HepG2 (cell line): ENCODE results near the gene CCR9. TPM values are rescaled to one million over a fixed set of nuclear protein-coding genes. Genes with fewer than 3 reads are reported as not detected.

Source experiments
- ATAC-seq: fragments of 200-7000 bp; cut with Tn5 transposase; 3 replicates; pipeline ENCODE4 v1.9.1; 2020; ENCODE audit warnings: mild to moderate bottlenecking, moderate library complexity
- BruUV-seq: library from RNA; stranded (reverse); fragments of 400-500 nt; replicated peaks from 2 replicates; lab custom pipeline; 2021; lab: Mats Ljungman, UMichigan
- CTCF ChIA-PET: fragments of 300-600 bp; formaldehyde crosslinking; extraction: SDS; loops from one replicate; lab custom pipeline; 2021; ENCODE audit warnings: low total read pairs, inconsistent platforms, low intra/inter-chr PET ratio; lab: Yijun Ruan, JAX
- POLR2A ChIA-PET: fragments of 350-600 bp; sonication (Branson Sonifier 250); formaldehyde crosslinking; loops from one replicate; lab custom pipeline; 2020; ENCODE audit warnings: antibody characterized with exemption, inconsistent platforms; lab: Yijun Ruan, JAX
- DNase-seq: peaks from one replicate; pipeline ENCODE4 v3.0.0-alpha.2; 2015; ENCODE audit warnings: low spot score
- FAIRE-seq: peaks from 3 replicates; lab custom pipeline; 2011; peaks lifted over from hg19 to GRCh38; lab: Jason Lieb, UNC
- H2AFZ ChIP-seq: one replicate; pipeline ENCODE4 v1.6.1; 2011; ENCODE audit warnings: low read length, inconsistent platforms
- H3K27ac ChIP-seq: fragments of 300-600 bp; 3 replicates; pipeline ENCODE4 v1.8.0; 2011; ENCODE audit warnings: mixed run types, mild to moderate bottlenecking, mixed read lengths, low read length, inconsistent platforms; ENCODE audit not compliant: insufficient read depth; ENCODE audit errors: extremely low read length
- H3K27me3 ChIP-seq, 2 experiments: fragments of 200-600 bp in 1 of 2; 2 replicates in 1 of 2; 3 replicates in 1 of 2; pipeline versions ENCODE4 v1.6.0 to v1.8.0; 2011; ENCODE audit warnings: low read length in 2 of 2, mild to moderate bottlenecking in 2 of 2, moderate library complexity in 2 of 2, inconsistent platforms in 1 of 2; ENCODE audit not compliant: insufficient read depth in 2 of 2, control insufficient read depth in 1 of 2
- H3K36me3 ChIP-seq, 2 experiments: fragments of 200-600 bp in 1 of 2; replicated peaks in 1 of 2; 2 replicates in 1 of 2; 3 replicates in 1 of 2; pipeline versions ENCODE4 v1.5.1 to v1.8.0; 2011; ENCODE audit warnings: low read length in 2 of 2, inconsistent platforms in 1 of 2; ENCODE audit not compliant: insufficient read depth in 2 of 2, control insufficient read depth in 1 of 2
- H3K4me1 ChIP-seq: 2 replicates; pipeline ENCODE4 v1.5.1; 2012; ENCODE audit warnings: low read length, inconsistent platforms; ENCODE audit not compliant: insufficient read depth
- H3K4me2 ChIP-seq: 2 replicates; pipeline ENCODE4 v1.6.0; 2011; ENCODE audit warnings: low read depth, low read length, inconsistent platforms
- H3K4me3 ChIP-seq, 3 experiments: fragments of 200-600 bp in 1 of 3; sonication (generic), shearing (Covaris generic) in 1 of 3; replicated peaks in 1 of 3; 2 replicates each; pipeline ENCODE4 v1.5.1; 2011 to 2016; ENCODE audit warnings: low read length in 3 of 3, inconsistent platforms in 2 of 3, low read depth in 2 of 3, mild to moderate bottlenecking in 2 of 3, control low read depth in 1 of 3, mixed read lengths in 1 of 3; ENCODE audit not compliant: insufficient read depth in 1 of 3
- H3K79me2 ChIP-seq: one replicate; pipeline ENCODE4 v1.6.1; 2011; ENCODE audit warnings: low read length, inconsistent platforms; ENCODE audit not compliant: insufficient read depth
- H3K9ac ChIP-seq: 2 replicates; pipeline ENCODE4 v1.6.0; 2011; ENCODE audit warnings: mild to moderate bottlenecking, low read depth, low read length, inconsistent platforms; ENCODE audit not compliant: insufficient read depth
- H3K9me3 ChIP-seq: 2 replicates; pipeline ENCODE4 v1.5.1; 2012; ENCODE audit warnings: mild to moderate bottlenecking, low read length
- H4K20me1 ChIP-seq: 2 replicates; pipeline ENCODE4 v1.6.0; 2011; ENCODE audit warnings: inconsistent platforms, mild to moderate bottlenecking, low read length, moderate library complexity; ENCODE audit not compliant: insufficient read depth
- GABPB1 ChIP-seq: IDR thresholded peaks from 2 replicates; pipeline ENCODE4 v1.6.1; 2016; ENCODE audit warnings: mild to moderate bottlenecking, missing genetic modification reagents, moderate library complexity, missing compliant biosample characterization
- KLF16 ChIP-seq, 2 experiments: sonication (generic) in 1 of 2; formaldehyde crosslinking in 1 of 2; IDR thresholded peaks; 2 replicates each; pipeline versions ENCODE4 v1.6.1 to v1.8.0; 2016 to 2023; ENCODE audit warnings: missing genetic modification reagents in 2 of 2, missing compliant biosample characterization in 1 of 2
- MTA3 ChIP-seq: sonication (generic); formaldehyde crosslinking; IDR thresholded peaks from 2 replicates; pipeline ENCODE4 v1.4.0; 2020; ENCODE audit warnings: missing genetic modification reagents
- MYC ChIP-seq: sonication (generic); formaldehyde crosslinking; IDR thresholded peaks from 2 replicates; pipeline ENCODE4 v1.9.0; 2021; ENCODE audit warnings: missing genetic modification reagents, borderline replicate concordance
- SKI ChIP-seq: fragments of 450-650 bp; IDR thresholded peaks from one replicate; pipeline ENCODE4 v1.6.1; 2018; ENCODE audit warnings: mild to moderate bottlenecking; ENCODE audit not compliant: partially characterized antibody
- SRY ChIP-seq: sonication (generic); formaldehyde crosslinking; IDR thresholded peaks from 2 replicates; pipeline ENCODE4 v1.8.0; 2022; ENCODE audit warnings: mild to moderate bottlenecking, missing genetic modification reagents
- ZNF20 ChIP-seq: sonication (generic); formaldehyde crosslinking; IDR thresholded peaks from 2 replicates; pipeline ENCODE4 v1.4.0; 2020; ENCODE audit warnings: mild to moderate bottlenecking, moderate library complexity, missing genetic modification reagents
- ZNF33A ChIP-seq: sonication (generic); formaldehyde crosslinking; IDR thresholded peaks from 2 replicates; pipeline ENCODE4 v1.5.1; 2020; ENCODE audit warnings: missing genetic modification reagents, mild to moderate bottlenecking, moderate library complexity, borderline replicate concordance
- ZNF75D ChIP-seq: sonication (generic); formaldehyde crosslinking; IDR thresholded peaks from 2 replicates; pipeline ENCODE4 v1.8.1; 2023; ENCODE audit warnings: missing genetic modification reagents, mild to moderate bottlenecking, borderline replicate concordance
- ZNF841 ChIP-seq: sonication (generic); formaldehyde crosslinking; IDR thresholded peaks from 2 replicates; pipeline ENCODE4 v1.8.1; 2023; ENCODE audit warnings: missing genetic modification reagents, borderline replicate concordance
- ZSCAN12 ChIP-seq: sonication (generic); formaldehyde crosslinking; IDR thresholded peaks from 2 replicates; pipeline ENCODE4 v1.9.0; 2021; ENCODE audit warnings: mild to moderate bottlenecking, missing genetic modification reagents
- WGBS: methylation state at CpG from one replicate; pipeline ENCODE4 v1.1.6; 2017; ENCODE audit warnings: low lambda C conversion rate; 5-methylcytosine and 5-hydroxymethylcytosine counted together
- in situ Hi-C: cut with HindIII; loops from 2 replicates; pipeline ENCODE4 v1.10.0; 2017; ENCODE audit warnings: low pct_unique_long_range_greater_than_20kb; ENCODE audit not compliant: extremely low pct_ligation_motif_present
- intact Hi-C: fragments of 100-400 bp; cut with micrococcal nuclease; formaldehyde crosslinking; loops from one replicate; pipeline ENCODE4 v1.10.0; 2022; ENCODE audit not compliant: unreplicated experiment
- polyA plus RNA-seq, 8 experiments: library from polyadenylated mRNA; depleted of rRNA in 3 of 8; stranded (reverse) in 7 of 8; unstranded in 1 of 8; fragments of >200 nt; fragmentation: Illumina TruSeq in 4 of 8; extraction: Trizol in 4 of 8; gene quantifications; 2 replicates each; pipeline versions ENCODE4 v1.2.1 to v1.2.3, GENCODE V29; 2011 to 2016; ENCODE audit warnings: low read depth in 4 of 8, missing spikeins in 1 of 8, mixed read lengths in 1 of 8; ENCODE audit not compliant: insufficient read depth in 1 of 8
- total RNA-seq, 5 experiments: library from RNA; depleted of rRNA; stranded (reverse); fragments of >200 nt; fragmentation: Illumina TruSeq; extraction: Trizol; gene quantifications; 2 replicates each; pipeline ENCODE4 v1.2.3, GENCODE V29; 2016; ENCODE audit warnings: low read depth in 1 of 5
- TF ChIP-seq, protein P1 (sequence below): sonication (generic); formaldehyde crosslinking; IDR thresholded peaks from 2 replicates; pipeline ENCODE4 v1.5.0; 2020; ENCODE audit warnings: missing genetic modification reagents
- TF ChIP-seq, protein P2 (sequence below): sonication (generic); formaldehyde crosslinking; IDR thresholded peaks from one replicate; pipeline ENCODE4 v1.5.1; 2020; ENCODE audit warnings: mild to moderate bottlenecking, missing genetic modification reagents; ENCODE audit errors: not compliant biosample characterization

CCR9 gene
- total and polyA plus RNA-seq, 2 of the 13 experiments (the other 11 are each of a cell fraction or from before 2014, with no cell fraction given), result not detected

- no peak for TF ChIP-seq ZNF841
- TF ChIP-seq, all 625 proteins: peak for 0
Observed at GRCh38 chr3:45943207-45943846, 57.0 kb downstream of the CCR9 start, which contains the start of gene CXCR6 (continued).

- H3K4me1 ChIP-seq, result no peaks in the 10 kb centered on the region
- in situ Hi-C loops (no loop called here), intact Hi-C loops (no loop called here)
- H3K27ac ChIP-seq, result no peak overlapping the region
- no peak for FAIRE-seq
- ATAC-seq, result no peak
- ChIA-PET POLR2A (no interaction called here), CTCF (no interaction called here)
- no peak overlapping the region for H3K4me2 ChIP-seq
- no peaks in the 10 kb centered on the region for H4K20me1 ChIP-seq
- DNase-seq, result no peak
- BruUV-seq, result no TSS peak
- H3K9ac ChIP-seq, result no peak overlapping the region
- WGBS, result 97% methylated on average over 5 of the region's 5 CpGs
- H3K9me3 ChIP-seq, result no peaks in the 10 kb centered on the region
- H3K79me2 ChIP-seq, result no peaks in the 10 kb centered on the region
- H2AFZ ChIP-seq, result no peak overlapping the region
- H3K36me3 ChIP-seq, result peaks cover 18 to 51% of the 10 kb centered on the region in 2 experiments; a peak in 4 of 5 replicates
- no peak overlapping the region for H3K4me3 ChIP-seq
- no peaks in the 10 kb centered on the region for H3K27me3 ChIP-seq
- TF ChIP-seq, protein P1, sequence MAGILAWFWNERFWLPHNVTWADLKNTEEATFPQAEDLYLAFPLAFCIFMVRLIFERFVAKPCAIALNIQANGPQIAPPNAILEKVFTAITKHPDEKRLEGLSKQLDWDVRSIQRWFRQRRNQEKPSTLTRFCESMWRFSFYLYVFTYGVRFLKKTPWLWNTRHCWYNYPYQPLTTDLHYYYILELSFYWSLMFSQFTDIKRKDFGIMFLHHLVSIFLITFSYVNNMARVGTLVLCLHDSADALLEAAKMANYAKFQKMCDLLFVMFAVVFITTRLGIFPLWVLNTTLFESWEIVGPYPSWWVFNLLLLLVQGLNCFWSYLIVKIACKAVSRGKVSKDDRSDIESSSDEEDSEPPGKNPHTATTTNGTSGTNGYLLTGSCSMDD, result no peak
- TF ChIP-seq GABPB1 (CRISPR knock-in tag), result no peak
- TF ChIP-seq, protein P2, sequence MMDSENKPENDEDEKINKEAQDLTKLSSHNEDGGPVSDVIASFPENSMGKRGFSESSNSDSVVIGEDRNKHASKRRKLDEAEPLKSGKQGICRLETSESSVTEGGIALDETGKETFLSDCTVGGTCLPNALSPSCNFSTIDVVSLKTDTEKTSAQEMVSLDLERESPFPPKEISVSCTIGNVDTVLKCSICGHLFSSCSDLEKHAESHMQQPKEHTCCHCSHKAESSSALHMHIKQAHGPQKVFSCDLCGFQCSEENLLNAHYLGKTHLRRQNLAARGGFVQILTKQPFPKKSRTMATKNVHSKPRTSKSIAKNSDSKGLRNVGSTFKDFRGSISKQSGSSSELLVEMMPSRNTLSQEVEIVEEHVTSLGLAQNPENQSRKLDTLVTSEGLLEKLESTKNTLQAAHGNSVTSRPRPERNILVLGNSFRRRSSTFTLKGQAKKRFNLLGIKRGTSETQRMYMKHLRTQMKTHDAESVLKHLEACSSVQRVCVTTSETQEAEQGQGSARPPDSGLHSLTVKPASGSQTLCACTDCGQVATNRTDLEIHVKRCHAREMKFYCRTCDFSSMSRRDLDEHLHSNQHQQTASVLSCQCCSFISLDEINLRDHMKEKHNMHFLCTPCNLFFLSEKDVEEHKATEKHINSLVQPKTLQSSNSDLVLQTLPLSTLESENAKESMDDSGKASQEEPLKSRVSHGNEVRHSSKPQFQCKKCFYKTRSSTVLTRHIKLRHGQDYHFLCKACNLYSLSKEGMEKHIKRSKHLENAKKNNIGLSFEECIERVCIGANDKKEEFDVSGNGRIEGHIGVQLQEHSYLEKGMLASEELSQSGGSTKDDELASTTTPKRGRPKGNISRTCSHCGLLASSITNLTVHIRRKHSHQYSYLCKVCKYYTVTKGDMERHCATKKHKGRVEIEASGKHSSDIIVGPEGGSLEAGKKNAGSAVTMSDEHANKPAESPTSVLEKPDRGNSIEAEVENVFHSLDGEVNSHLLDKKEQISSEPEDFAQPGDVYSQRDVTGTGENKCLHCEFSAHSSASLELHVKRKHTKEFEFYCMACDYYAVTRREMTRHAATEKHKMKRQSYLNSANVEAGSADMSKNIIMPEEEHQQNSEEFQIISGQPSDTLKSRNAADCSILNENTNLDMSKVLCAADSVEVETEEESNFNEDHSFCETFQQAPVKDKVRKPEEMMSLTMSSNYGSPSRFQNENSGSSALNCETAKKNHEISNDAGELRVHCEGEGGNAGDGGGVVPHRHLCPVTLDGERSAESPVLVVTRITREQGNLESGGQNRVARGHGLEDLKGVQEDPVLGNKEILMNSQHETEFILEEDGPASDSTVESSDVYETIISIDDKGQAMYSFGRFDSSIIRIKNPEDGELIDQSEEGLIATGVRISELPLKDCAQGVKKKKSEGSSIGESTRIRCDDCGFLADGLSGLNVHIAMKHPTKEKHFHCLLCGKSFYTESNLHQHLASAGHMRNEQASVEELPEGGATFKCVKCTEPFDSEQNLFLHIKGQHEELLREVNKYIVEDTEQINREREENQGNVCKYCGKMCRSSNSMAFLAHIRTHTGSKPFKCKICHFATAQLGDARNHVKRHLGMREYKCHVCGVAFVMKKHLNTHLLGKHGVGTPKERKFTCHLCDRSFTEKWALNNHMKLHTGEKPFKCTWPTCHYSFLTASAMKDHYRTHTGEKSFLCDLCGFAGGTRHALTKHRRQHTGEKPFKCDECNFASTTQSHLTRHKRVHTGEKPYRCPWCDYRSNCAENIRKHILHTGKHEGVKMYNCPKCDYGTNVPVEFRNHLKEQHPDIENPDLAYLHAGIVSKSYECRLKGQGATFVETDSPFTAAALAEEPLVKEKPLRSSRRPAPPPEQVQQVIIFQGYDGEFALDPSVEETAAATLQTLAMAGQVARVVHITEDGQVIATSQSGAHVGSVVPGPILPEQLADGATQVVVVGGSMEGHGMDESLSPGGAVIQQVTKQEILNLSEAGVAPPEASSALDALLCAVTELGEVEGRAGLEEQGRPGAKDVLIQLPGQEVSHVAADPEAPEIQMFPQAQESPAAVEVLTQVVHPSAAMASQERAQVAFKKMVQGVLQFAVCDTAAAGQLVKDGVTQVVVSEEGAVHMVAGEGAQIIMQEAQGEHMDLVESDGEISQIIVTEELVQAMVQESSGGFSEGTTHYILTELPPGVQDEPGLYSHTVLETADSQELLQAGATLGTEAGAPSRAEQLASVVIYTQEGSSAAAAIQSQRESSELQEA (CRISPR knock-in tag), result no peak
- no peak for TF ChIP-seq ZNF33A (CRISPR knock-in tag)
- TF ChIP-seq SRY (CRISPR knock-in tag), result no peak
- TF ChIP-seq MTA3 (CRISPR knock-in tag), result no peak
- no peak for TF ChIP-seq ZNF75D (CRISPR knock-in tag)
- TF ChIP-seq ZNF20 (CRISPR knock-in tag), result no peak
- no peak for TF ChIP-seq KLF16 (CRISPR knock-in tag; IDR thresholded peaks at IDR 0.05)
- no peak for TF ChIP-seq MYC (CRISPR knock-in tag)
- TF ChIP-seq ZSCAN12 (CRISPR knock-in tag), result no peak
- no peak for TF ChIP-seq SKI
Observed at GRCh38 chr3:45944830-45945620, 58.7 kb downstream of the CCR9 start.
